H1 (cell line): ENCODE results near the gene NXN. TPM values are rescaled to one million over a fixed set of nuclear protein-coding genes. Genes with fewer than 3 reads are reported as not detected.
"Not testable (repeated sequence)": the region's sequence is repeated elsewhere in the genome, so short reads cannot be mapped to it uniquely, and the experiment has no call there.

Experiments used
- CTCF ChIA-PET: fragments of 300-600 bp; sonication (Branson Sonifier 250); formaldehyde crosslinking; loops from one replicate; lab custom pipeline; 2021; ENCODE audit not compliant: partially characterized antibody; lab: Charles Lee
- POLR2A ChIA-PET: fragments of 300-600 bp; sonication (Branson Sonifier 250); formaldehyde crosslinking; loops from one replicate; lab custom pipeline; 2021; ENCODE audit warnings: inconsistent platforms; ENCODE audit not compliant: partially characterized antibody; lab: Charles Lee
- DNase-seq, 2 experiments: peaks; one replicate each; pipeline versions ENCODE4 v3.0.0 to v3.0.0-alpha.2; 2010 to 2022; ENCODE audit warnings: low spot score in 2 of 2, low read depth in 1 of 2, mixed read lengths in 1 of 2
- FAIRE-seq: peaks from 2 replicates; lab custom pipeline; 2011; peaks lifted over from hg19 to GRCh38; lab: Jason Lieb, UNC
- H2AFZ ChIP-seq: 2 replicates; pipeline ENCODE4 v1.8.1; 2012; ENCODE audit warnings: low read length, inconsistent platforms
- H2AK5ac ChIP-seq: 2 replicates; pipeline ENCODE4 v1.6.1; 2013; ENCODE audit warnings: low read depth, low read length
- H2BK120ac ChIP-seq: replicated peaks from 2 replicates; pipeline ENCODE3; 2013; ENCODE audit warnings: low read depth, low read length, inconsistent platforms
- H2BK12ac ChIP-seq: 2 replicates; pipeline ENCODE4 v1.6.1; 2013; ENCODE audit warnings: low read depth, low read length
- H2BK15ac ChIP-seq: 2 replicates; pipeline ENCODE4 v1.6.1; 2013; ENCODE audit warnings: low read length
- H2BK20ac ChIP-seq: 2 replicates; pipeline ENCODE4 v1.6.1; 2013; ENCODE audit warnings: low read length
- H2BK5ac ChIP-seq: 2 replicates; pipeline ENCODE4 v1.6.1; 2013; ENCODE audit warnings: low read depth, low read length
- H3K14ac ChIP-seq: 2 replicates; pipeline ENCODE4 v1.6.1; 2013; ENCODE audit warnings: inconsistent platforms; ENCODE audit not compliant: insufficient read length
- H3K18ac ChIP-seq: 2 replicates; pipeline ENCODE4 v1.6.1; 2013; ENCODE audit warnings: low read length; ENCODE audit errors: extremely low read depth
- H3K23ac ChIP-seq: 2 replicates; pipeline ENCODE4 v1.6.1; 2013; ENCODE audit warnings: inconsistent platforms; ENCODE audit not compliant: insufficient read length
- H3K23me2 ChIP-seq: 2 replicates; pipeline ENCODE4 v1.6.1; 2013; ENCODE audit warnings: low read depth, low read length
- H3K27ac ChIP-seq: 2 replicates; pipeline ENCODE4 v1.6.1; 2011; ENCODE audit warnings: low read depth, low read length, inconsistent platforms
- H3K27me3 ChIP-seq, 4 experiments: replicated peaks in 1 of 4; 1 replicate in 1 of 4; 2 replicates in 3 of 4; pipeline versions ENCODE4 v1.6.1 to v1.8.1; 2011 to 2013; ENCODE audit warnings: low read length in 3 of 4, mild to moderate bottlenecking in 3 of 4, inconsistent platforms in 2 of 4, mixed read lengths in 2 of 4, moderate library complexity in 1 of 4; ENCODE audit not compliant: control insufficient read depth in 3 of 4, insufficient read depth in 3 of 4; ENCODE audit errors: extremely low read depth in 1 of 4
- H3K36me3 ChIP-seq, 4 experiments: 2 replicates each; pipeline versions ENCODE4 v1.6.1 to v1.8.1; 2011 to 2013; ENCODE audit warnings: mild to moderate bottlenecking in 4 of 4, low read length in 3 of 4, moderate library complexity in 2 of 4, control low read depth in 1 of 4, inconsistent platforms in 1 of 4; ENCODE audit not compliant: insufficient read depth in 4 of 4, control insufficient read depth in 2 of 4
- H3K4ac ChIP-seq: replicated peaks from 2 replicates; pipeline ENCODE3; 2013; ENCODE audit warnings: low read length, low read depth, mixed read lengths, inconsistent platforms; ENCODE audit not compliant: insufficient read length
- H3K4me1 ChIP-seq, 4 experiments: replicated peaks in 1 of 4; 1 replicate in 1 of 4; 2 replicates in 3 of 4; pipeline versions ENCODE4 v1.6.1 to v1.8.1; 2011 to 2013; ENCODE audit warnings: low read length in 3 of 4, inconsistent platforms in 2 of 4, mixed read lengths in 1 of 4; ENCODE audit not compliant: insufficient read depth in 4 of 4, control insufficient read depth in 3 of 4
- H3K4me2 ChIP-seq, 2 experiments: 2 replicates each; pipeline versions ENCODE4 v1.6.1 to v1.8.1; 2011 to 2013; ENCODE audit warnings: low read depth in 2 of 2, low read length in 2 of 2, control low read depth in 1 of 2, inconsistent platforms in 1 of 2, mild to moderate bottlenecking in 1 of 2; ENCODE audit not compliant: insufficient read depth in 1 of 2
- H3K4me3 ChIP-seq, 4 experiments: fragments of 200-600, 300-600 bp in 1 of 4; sonication (generic), shearing (Covaris generic), sonication (Bioruptor Twin) in 1 of 4; 2 replicates each; pipeline versions ENCODE4 v1.5.1 to v1.8.1; 2011 to 2016; ENCODE audit warnings: low read length in 4 of 4, low read depth in 3 of 4, control low read depth in 2 of 4, inconsistent platforms in 2 of 4, mild to moderate bottlenecking in 2 of 4, mixed read lengths in 1 of 4, moderate library complexity in 1 of 4; ENCODE audit not compliant: insufficient read depth in 2 of 4; ENCODE audit errors: extremely low read depth in 1 of 4
- H3K56ac ChIP-seq: replicated peaks from 2 replicates; pipeline ENCODE3; 2013; ENCODE audit warnings: low read depth, mild to moderate bottlenecking, mixed read lengths, low read length, inconsistent platforms; ENCODE audit not compliant: insufficient read length
- H3K79me1 ChIP-seq: 2 replicates; pipeline ENCODE4 v1.6.1; 2013; ENCODE audit warnings: low read depth, low read length, control low read depth
- H3K79me2 ChIP-seq, 2 experiments: 2 replicates each; pipeline versions ENCODE4 v1.6.1 to v1.8.1; 2012 to 2013; ENCODE audit warnings: low read length in 2 of 2, mild to moderate bottlenecking in 2 of 2, inconsistent platforms in 1 of 2; ENCODE audit not compliant: insufficient read depth in 2 of 2, control insufficient read depth in 1 of 2
- H3K9ac ChIP-seq, 4 experiments: replicated peaks in 1 of 4; 1 replicate in 1 of 4; 2 replicates in 3 of 4; pipeline versions ENCODE4 v1.6.1 to v1.8.1; 2011 to 2013; ENCODE audit warnings: low read depth in 3 of 4, low read length in 3 of 4, control low read depth in 2 of 4, mild to moderate bottlenecking in 2 of 4, moderate library complexity in 2 of 4, inconsistent platforms in 1 of 4; ENCODE audit errors: extremely low read depth in 1 of 4
- H3K9me3 ChIP-seq, 2 experiments: 2 replicates each; pipeline versions ENCODE4 v1.6.1 to v1.8.1; 2012 to 2013; ENCODE audit warnings: mild to moderate bottlenecking in 2 of 2, moderate library complexity in 2 of 2, control low read depth in 1 of 2, inconsistent platforms in 1 of 2, low read depth in 1 of 2, low read length in 1 of 2, mixed read lengths in 1 of 2; ENCODE audit not compliant: insufficient read depth in 2 of 2
- H4K20me1 ChIP-seq, 2 experiments: replicated peaks in 1 of 2; 2 replicates each; pipeline versions ENCODE3 to v1.8.1; 2011 to 2013; ENCODE audit warnings: inconsistent platforms in 2 of 2, low read length in 2 of 2, mild to moderate bottlenecking in 1 of 2; ENCODE audit not compliant: insufficient read depth in 2 of 2, control insufficient read depth in 1 of 2
- H4K5ac ChIP-seq: 2 replicates; pipeline ENCODE4 v1.6.1; 2013; ENCODE audit warnings: low read length, low read depth, mixed read lengths, inconsistent platforms; ENCODE audit not compliant: insufficient read length
- H4K8ac ChIP-seq: 2 replicates; pipeline ENCODE4 v1.8.0; 2013; ENCODE audit warnings: mild to moderate bottlenecking, moderate library complexity, low read length, inconsistent platforms; ENCODE audit not compliant: insufficient read depth; ENCODE audit errors: extremely low read depth
- H4K91ac ChIP-seq: replicated peaks from 2 replicates; pipeline ENCODE3; 2013; ENCODE audit warnings: low read length, mixed read lengths, inconsistent platforms; ENCODE audit not compliant: insufficient read length
- WGBS, 2 experiments: shearing (Covaris generic) in 1 of 2; methylation state at CpG; one replicate each; pipeline versions ENCODE4 v1.1.6 to v1.1.7; 2013 to 2015; ENCODE audit warnings: low lambda C conversion rate in 2 of 2, mixed read lengths in 2 of 2, inconsistent platforms in 1 of 2, low coverage in 1 of 2, missing lambda C conversion rate in 1 of 2; ENCODE audit not compliant: insufficient replicate concordance in 2 of 2, insufficient coverage in 1 of 2, insufficient read length in 1 of 2; ENCODE audit errors: extremely low coverage in 1 of 2, missing lambda C conversion rate in 1 of 2; 5-methylcytosine and 5-hydroxymethylcytosine counted together
- polyA plus RNA-seq, 7 experiments: library from polyadenylated mRNA; depleted of rRNA in 3 of 7; stranded (reverse) in 5 of 7; unstranded in 2 of 7; fragments of >200 nt in 5 of 7; fragments of 200-250 nt in 2 of 7; gene quantifications; 1 replicate in 5 of 7; 2 replicates in 1 of 7; 4 replicates in 1 of 7; pipeline versions ENCODE4 v1.2.1 to v1.2.3, GENCODE V29; 2011 to 2013; ENCODE audit warnings: missing spikeins in 2 of 7, mixed read lengths in 2 of 7
- total RNA-seq: library from RNA; stranded (reverse); fragmentation: NEBNext Ultra II Directional; extraction: Animal tissue kit (Norgen Biotek cat#: 25700); gene quantifications from 2 replicates; pipeline ENCODE4 v1.2.1, GENCODE V29; 2021

NXN gene
- total and polyA plus RNA-seq, 2 of the 8 experiments (the other 6 are each of a cell fraction or from before 2014, with no cell fraction given) = 94.1 to 107 TPM

GRCh38 chr17:785901-786300 is 193.7 kb downstream of the NXN start:
- not testable (repeated sequence) for H2BK5ac ChIP-seq, FAIRE-seq, H3K9ac ChIP-seq, H2BK12ac ChIP-seq, H4K5ac ChIP-seq, H3K23ac ChIP-seq, H3K23me2 ChIP-seq, H3K14ac ChIP-seq, H3K79me1 ChIP-seq, H3K4me2 ChIP-seq, H3K4me1 ChIP-seq, H2BK120ac ChIP-seq, H3K27ac ChIP-seq, H4K8ac ChIP-seq, H2BK20ac ChIP-seq, H2BK15ac ChIP-seq, H3K4me3 ChIP-seq, H3K56ac ChIP-seq, H3K18ac ChIP-seq, H3K27me3 ChIP-seq, H4K20me1 ChIP-seq, DNase-seq, H2AK5ac ChIP-seq, H4K91ac ChIP-seq, H3K4ac ChIP-seq, H3K9me3 ChIP-seq, H2AFZ ChIP-seq
- CTCF ChIA-PET = interaction anchor here (2.0 to 17.5 kb wide), 3 partner anchors 94 to 211 kb away, joined by 5 to 258 read pairs (median 7); partner anchors contain the start of genes NXN and TIMM22
- peaks cover 4 to 26% (median 14%) of the 10 kb centered on the region in 4 experiments; a peak in 6 of 8 replicates for H3K36me3 ChIP-seq
- POLR2A ChIA-PET = interaction anchor here (2.1 kb wide), 1 partner anchor 10 kb away, joined by 6 read pairs; no protein-coding TSS in a partner anchor
- H3K79me2 ChIP-seq = peaks cover 7 to 45% of the 10 kb centered on the region in 2 experiments
- WGBS, 2 experiments = 85% methylated on average over 7 of the region's 7 CpGs; no CpG with 5 or more reads in 1 of the 2 experiments
